ENCODE measurements around the gene SLC8A1. TPM values are rescaled to one million over a fixed set of nuclear protein-coding genes. Genes with fewer than 3 reads are reported as not detected.

The SLC8A1 gene
- total and polyA plus RNA-seq, 2 donors (not counting 1 experiment from before 2014, with no cell fraction given) = 0.07 to 0.20 TPM

DNA sequence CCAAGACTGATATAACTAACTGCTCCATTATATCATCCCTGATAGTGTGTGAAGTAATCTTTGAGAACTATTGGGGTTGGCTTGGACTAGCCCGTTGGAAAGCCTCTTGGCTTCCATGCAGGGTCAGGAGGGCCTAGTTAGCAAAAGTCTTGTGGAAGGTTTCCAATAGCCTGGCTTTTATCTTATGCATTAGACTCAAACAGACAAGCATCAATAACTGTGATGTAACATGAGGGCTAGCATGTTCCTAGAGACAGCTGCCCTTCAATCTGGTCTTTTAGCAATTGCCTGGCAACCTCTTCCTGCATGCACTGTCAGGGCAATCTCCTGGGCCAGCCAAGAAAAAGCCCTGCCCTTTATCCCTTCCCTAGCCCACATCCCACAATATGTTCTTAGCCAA, 18.2 kb downstream of the SLC8A1 start:
- DNase-seq = no peak
- no peak overlapping the region for H3K9ac ChIP-seq (ENCODE audit: low read length)
- TF ChIP-seq, protein P1, sequence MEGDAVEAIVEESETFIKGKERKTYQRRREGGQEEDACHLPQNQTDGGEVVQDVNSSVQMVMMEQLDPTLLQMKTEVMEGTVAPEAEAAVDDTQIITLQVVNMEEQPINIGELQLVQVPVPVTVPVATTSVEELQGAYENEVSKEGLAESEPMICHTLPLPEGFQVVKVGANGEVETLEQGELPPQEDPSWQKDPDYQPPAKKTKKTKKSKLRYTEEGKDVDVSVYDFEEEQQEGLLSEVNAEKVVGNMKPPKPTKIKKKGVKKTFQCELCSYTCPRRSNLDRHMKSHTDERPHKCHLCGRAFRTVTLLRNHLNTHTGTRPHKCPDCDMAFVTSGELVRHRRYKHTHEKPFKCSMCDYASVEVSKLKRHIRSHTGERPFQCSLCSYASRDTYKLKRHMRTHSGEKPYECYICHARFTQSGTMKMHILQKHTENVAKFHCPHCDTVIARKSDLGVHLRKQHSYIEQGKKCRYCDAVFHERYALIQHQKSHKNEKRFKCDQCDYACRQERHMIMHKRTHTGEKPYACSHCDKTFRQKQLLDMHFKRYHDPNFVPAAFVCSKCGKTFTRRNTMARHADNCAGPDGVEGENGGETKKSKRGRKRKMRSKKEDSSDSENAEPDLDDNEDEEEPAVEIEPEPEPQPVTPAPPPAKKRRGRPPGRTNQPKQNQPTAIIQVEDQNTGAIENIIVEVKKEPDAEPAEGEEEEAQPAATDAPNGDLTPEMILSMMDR (IDR thresholded peaks at IDR 0.05) = no peak
- TF ChIP-seq EZH2 (IDR thresholded peaks at IDR 0.05; ENCODE audit: borderline replicate concordance, insufficient read depth, low read depth, low read length, poor library complexity, severe bottlenecking) = no peak
- no peaks in the 10 kb centered on the region for H3K4me1 Mint-ChIP-seq
- no peak for ATAC-seq (ENCODE audit: low read depth)
- POLR2A ChIA-PET = no interaction called here
- no peaks in the 10 kb centered on the region for H3K9me3 ChIP-seq (ENCODE audit: control extremely low read depth in 1 of 3, control insufficient read depth in 2 of 3, insufficient read depth in 1 of 3, low read length in 2 of 3)
- no peaks in the 10 kb centered on the region for H3K79me2 ChIP-seq (ENCODE audit: control insufficient read depth, insufficient read depth, low read length)
- WGBS (ENCODE audit: insufficient coverage) = no CpG with 5 or more reads among the region's 1 CpG
- H3K4me3 Mint-ChIP-seq = no peak overlapping the region
- CTCF ChIA-PET = no interaction called here
- intact Hi-C loops (cut with micrococcal nuclease) = no loop called here
- no peak overlapping the region for H3K27ac Mint-ChIP-seq
- no peaks in the 10 kb centered on the region for H3K9me3 Mint-ChIP-seq (ENCODE audit: insufficient read depth)
- H3K4me3 ChIP-seq (ENCODE audit: control extremely low read depth in 1 of 5, extremely low read depth in 1 of 5, insufficient read depth in 1 of 5, low read depth in 2 of 5, low read length in 4 of 5) = no peak overlapping the region
- H3K4me2 ChIP-seq (replicated peaks; ENCODE audit: low read depth, low read length, poor library complexity, severe bottlenecking) = no peak overlapping the region
- no peak overlapping the region for H3K27ac ChIP-seq (ENCODE audit: low read length in 2 of 2)
- H2AFZ ChIP-seq (ENCODE audit: insufficient read depth, low read depth, low read length, poor library complexity, severe bottlenecking) = no peak overlapping the region
- H3K36me3 ChIP-seq (replicated peaks in 1 of 2; ENCODE audit: control extremely low read depth in 1 of 2, control insufficient read depth in 1 of 2, extremely low read depth in 1 of 2, insufficient read depth in 2 of 2, low read length in 1 of 2) = no peaks in the 10 kb centered on the region
- no peaks in the 10 kb centered on the region for H3K27me3 Mint-ChIP-seq
- H4K20me1 ChIP-seq (ENCODE audit: control insufficient read depth, insufficient read depth, low read length, poor library complexity, severe bottlenecking) = no peaks in the 10 kb centered on the region
- H3K4me1 ChIP-seq (ENCODE audit: control insufficient read depth in 2 of 2, insufficient read depth in 2 of 2, low read length in 2 of 2) = no peaks in the 10 kb centered on the region
- H3K27me3 ChIP-seq (replicated peaks in 1 of 4; ENCODE audit: control extremely low read depth in 1 of 4, control insufficient read depth in 3 of 4, insufficient read depth in 4 of 4, low read length in 3 of 4) = no peaks in the 10 kb centered on the region

DNA sequence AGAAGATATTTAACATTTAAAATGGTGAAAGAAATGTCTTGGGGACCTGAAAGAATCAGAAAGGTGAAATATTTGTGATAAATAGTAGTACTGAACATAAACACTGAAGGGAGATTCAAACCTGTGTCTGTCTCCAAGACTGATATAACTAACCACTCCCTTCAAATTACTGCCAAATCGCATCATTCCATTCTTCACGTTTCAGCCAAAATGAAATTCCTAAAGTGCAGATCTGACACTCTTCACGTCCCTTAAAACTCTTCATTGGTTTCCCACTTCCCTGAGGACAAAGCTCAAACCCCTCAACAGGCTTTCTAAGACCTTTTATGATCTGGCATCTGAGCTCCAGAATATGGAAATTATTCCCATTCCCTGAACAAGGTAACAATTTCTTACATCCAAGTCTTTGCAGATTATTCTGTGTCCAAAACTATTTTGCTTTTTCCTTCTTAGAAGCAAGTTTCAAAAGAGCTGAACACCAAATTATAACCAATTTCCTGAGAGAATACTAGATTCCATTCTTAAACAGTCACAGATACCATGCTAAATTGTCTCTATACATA, 18.9 kb downstream of the SLC8A1 start:
- no peak overlapping the region for H3K4me2 ChIP-seq (replicated peaks; ENCODE audit: low read depth, low read length, poor library complexity, severe bottlenecking)
- ATAC-seq (ENCODE audit: low read depth) (no peak), DNase-seq (no peak)
- no peak overlapping the region for H3K4me3 ChIP-seq (ENCODE audit: control extremely low read depth in 1 of 5, extremely low read depth in 1 of 5, insufficient read depth in 1 of 5, low read depth in 2 of 5, low read length in 4 of 5)
- no peak overlapping the region for H3K9ac ChIP-seq (ENCODE audit: low read length)
- no peaks in the 10 kb centered on the region for H3K4me1 ChIP-seq (ENCODE audit: control insufficient read depth in 2 of 2, insufficient read depth in 2 of 2, low read length in 2 of 2)
- ChIA-PET POLR2A (no interaction called here), CTCF (no interaction called here)
- no peak overlapping the region for H3K4me3 Mint-ChIP-seq
- no peaks in the 10 kb centered on the region for H3K4me1 Mint-ChIP-seq
- no peak overlapping the region for H2AFZ ChIP-seq (ENCODE audit: insufficient read depth, low read depth, low read length, poor library complexity, severe bottlenecking)
- 93% methylated on average over 3 of the region's 3 CpGs for WGBS (ENCODE audit: insufficient coverage)
- H3K9me3 ChIP-seq (ENCODE audit: control extremely low read depth in 1 of 3, control insufficient read depth in 2 of 3, insufficient read depth in 1 of 3, low read length in 2 of 3) = no peaks in the 10 kb centered on the region
- H3K9me3 Mint-ChIP-seq (ENCODE audit: insufficient read depth) = no peaks in the 10 kb centered on the region
- H3K27me3 ChIP-seq (replicated peaks in 1 of 4; ENCODE audit: control extremely low read depth in 1 of 4, control insufficient read depth in 3 of 4, insufficient read depth in 4 of 4, low read length in 3 of 4) = no peaks in the 10 kb centered on the region
- intact Hi-C loops (cut with micrococcal nuclease) = no loop called here
- no peak overlapping the region for H3K27ac ChIP-seq (ENCODE audit: low read length in 2 of 2)
- H4K20me1 ChIP-seq (ENCODE audit: control insufficient read depth, insufficient read depth, low read length, poor library complexity, severe bottlenecking) = no peaks in the 10 kb centered on the region
- no peaks in the 10 kb centered on the region for H3K36me3 ChIP-seq (replicated peaks in 1 of 2; ENCODE audit: control extremely low read depth in 1 of 2, control insufficient read depth in 1 of 2, extremely low read depth in 1 of 2, insufficient read depth in 2 of 2, low read length in 1 of 2)
- TF ChIP-seq EZH2 (IDR thresholded peaks at IDR 0.05; ENCODE audit: borderline replicate concordance, insufficient read depth, low read depth, low read length, poor library complexity, severe bottlenecking) = no peak
- TF ChIP-seq, protein P1 (IDR thresholded peaks at IDR 0.05) = no peak
- H3K27me3 Mint-ChIP-seq = no peaks in the 10 kb centered on the region
- no peaks in the 10 kb centered on the region for H3K79me2 ChIP-seq (ENCODE audit: control insufficient read depth, insufficient read depth, low read length)
- H3K27ac Mint-ChIP-seq = no peak overlapping the region

Measured in B cell (primary cell).